ENCODE results near the gene AP1G2. TPM values are rescaled to one million over a fixed set of nuclear protein-coding genes. Genes with fewer than 3 reads are reported as not detected.

AP1G2 gene
- total and polyA plus RNA-seq, 2 of the 13 experiments (the other 11 are each of a cell fraction or from before 2014, with no cell fraction given), result 96.9 to 611 TPM

- BruUV-seq (replicated peaks), result no TSS peak
- Histone ChIP-seq H3K36me3 (replicated peaks in 1 of 2; ENCODE audit: control insufficient read depth in 1 of 2, insufficient read depth in 2 of 2, low read length in 2 of 2) (no peaks in the 10 kb centered on the region), H3K27me3 (ENCODE audit: control insufficient read depth in 1 of 2, insufficient read depth in 2 of 2, low read length in 2 of 2) (no peaks in the 10 kb centered on the region; a peak in 1 of 5 replicates), H3K79me2 (ENCODE audit: insufficient read depth, low read length) (no peaks in the 10 kb centered on the region), H3K9ac (ENCODE audit: insufficient read depth, low read depth, low read length) (peak overlapping the region; percentile 75; the same call in 1 of the 2 replicates), H3K9me3 (ENCODE audit: low read length) (no peaks in the 10 kb centered on the region), H3K27ac (ENCODE audit: extremely low read length, insufficient read depth, low read length) (no peak overlapping the region), H3K4me2 (ENCODE audit: low read depth, low read length) (peak overlapping the region; percentile 90), H3K4me1 (ENCODE audit: insufficient read depth, low read length) (peaks cover 71% of the 10 kb centered on the region), H4K20me1 (ENCODE audit: insufficient read depth, low read length) (no peaks in the 10 kb centered on the region), H2AFZ (ENCODE audit: low read length) (peak overlapping the region; percentile 52), H3K4me3 (replicated peaks in 1 of 3; ENCODE audit: insufficient read depth in 1 of 3, low read depth in 2 of 3, low read length in 3 of 3) (peak overlapping the region; percentile 66 to 84 (median 79))
- CTCF ChIA-PET (ENCODE audit: low intra/inter-chr PET ratio, low total read pairs), result interaction anchor here (1.0 kb wide), 1 partner anchor 11 kb away, joined by 3 read pairs; no protein-coding TSS in a partner anchor
- ATAC-seq, result no peak
- DNase-seq (ENCODE audit: low spot score), result no peak
- no peak for FAIRE-seq
- in situ Hi-C loops (cut with HindIII; ENCODE audit: extremely low pct_ligation_motif_present, low pct_unique_long_range_greater_than_20kb) (no loop called here), intact Hi-C loops (cut with micrococcal nuclease; ENCODE audit: unreplicated experiment) (loop anchor here (1.0 kb wide), 1 partner anchor 16 kb away; the partner anchor contains the start of gene AP1G2)
- POLR2A ChIA-PET, result interaction anchor here (0.9 to 1.9 kb wide), 5 partner anchors 9 to 456 kb away, joined by 3 to 12 read pairs (median 5); partner anchors contain the start of genes ACIN1, C14orf119 and PABPN1
- WGBS (ENCODE audit: low lambda C conversion rate), result 43% methylated on average over 37 of the region's 37 CpGs
- peak; percentile 47 for TF ChIP-seq ZNF282 (IDR thresholded peaks at IDR 0.05; ENCODE audit: partially characterized antibody)
- TF ChIP-seq GTF3A (CRISPR knock-in tag; conservative IDR thresholded peaks at IDR 0.05), result 0 out of 2 replicates have a peak, but pooled peaks have one; percentile 2
- 0 out of 2 replicates have a peak, but pooled peaks have one; percentile 59 for TF ChIP-seq ZNF280B (CRISPR knock-in tag; IDR thresholded peaks at IDR 0.05; ENCODE audit: borderline replicate concordance)
- peak; percentile 70; the same call in 1 of the 2 replicates for TF ChIP-seq NRL (CRISPR knock-in tag; IDR thresholded peaks at IDR 0.05; ENCODE audit: borderline replicate concordance)
- TF ChIP-seq AGO2 (optimal IDR thresholded peaks at IDR 0.05; ENCODE audit: low read depth, low read length), result peak; percentile 70
- peak; percentile 52; the same call in 1 of the 2 replicates for TF ChIP-seq DNMT1 (CRISPR knock-in tag; IDR thresholded peaks at IDR 0.05)
- TF ChIP-seq NAIF1 (CRISPR knock-in tag; IDR thresholded peaks at IDR 0.05; ENCODE audit: borderline replicate concordance), result no peak
- 0 out of 2 replicates have a peak, but pooled peaks have one; percentile 43 for TF ChIP-seq ATF2 (CRISPR knock-in tag; IDR thresholded peaks at IDR 0.05)
- no peak for TF ChIP-seq PRDM4 (CRISPR knock-in tag; IDR thresholded peaks at IDR 0.05; ENCODE audit: borderline replicate concordance)
- TF ChIP-seq BATF2 (CRISPR knock-in tag; IDR thresholded peaks at IDR 0.05), result peak; percentile 79; the same call in 1 of the 2 replicates
- TF ChIP-seq NR1H2 (CRISPR knock-in tag; IDR thresholded peaks at IDR 0.05; ENCODE audit: borderline replicate concordance, low read depth), result 0 out of 2 replicates have a peak, but pooled peaks have one; percentile 81
- TF ChIP-seq ZNF619 (CRISPR knock-in tag; IDR thresholded peaks at IDR 0.05), result no peak
Measured at GRCh38 chr14:23550812-23551265, 16.8 kb downstream of the AP1G2 start.
